H1 (cell line): ENCODE measurements around the gene ZNF565. TPM values are rescaled to one million over a fixed set of nuclear protein-coding genes. Genes with fewer than 3 reads are reported as not detected.

Source experiments
- CTCF ChIA-PET: fragments of 300-600 bp; sonication (Branson Sonifier 250); formaldehyde crosslinking; loops from one replicate; lab custom pipeline; 2021; ENCODE audit not compliant: partially characterized antibody; lab: Charles Lee
- POLR2A ChIA-PET: fragments of 300-600 bp; sonication (Branson Sonifier 250); formaldehyde crosslinking; loops from one replicate; lab custom pipeline; 2021; ENCODE audit warnings: inconsistent platforms; ENCODE audit not compliant: partially characterized antibody; lab: Charles Lee
- DNase-seq, 2 experiments: peaks; one replicate each; pipeline versions ENCODE4 v3.0.0 to v3.0.0-alpha.2; 2010 to 2022; ENCODE audit warnings: low spot score in 2 of 2, low read depth in 1 of 2, mixed read lengths in 1 of 2
- FAIRE-seq: peaks from 2 replicates; lab custom pipeline; 2011; peaks lifted over from hg19 to GRCh38; lab: Jason Lieb, UNC
- H2AFZ ChIP-seq: 2 replicates; pipeline ENCODE4 v1.8.1; 2012; ENCODE audit warnings: low read length, inconsistent platforms
- H2AK5ac ChIP-seq: 2 replicates; pipeline ENCODE4 v1.6.1; 2013; ENCODE audit warnings: low read depth, low read length
- H2BK120ac ChIP-seq: replicated peaks from 2 replicates; pipeline ENCODE3; 2013; ENCODE audit warnings: low read depth, low read length, inconsistent platforms
- H2BK12ac ChIP-seq: 2 replicates; pipeline ENCODE4 v1.6.1; 2013; ENCODE audit warnings: low read depth, low read length
- H2BK15ac ChIP-seq: 2 replicates; pipeline ENCODE4 v1.6.1; 2013; ENCODE audit warnings: low read length
- H2BK20ac ChIP-seq: 2 replicates; pipeline ENCODE4 v1.6.1; 2013; ENCODE audit warnings: low read length
- H2BK5ac ChIP-seq: 2 replicates; pipeline ENCODE4 v1.6.1; 2013; ENCODE audit warnings: low read depth, low read length
- H3K14ac ChIP-seq: 2 replicates; pipeline ENCODE4 v1.6.1; 2013; ENCODE audit warnings: inconsistent platforms; ENCODE audit not compliant: insufficient read length
- H3K18ac ChIP-seq: 2 replicates; pipeline ENCODE4 v1.6.1; 2013; ENCODE audit warnings: low read length; ENCODE audit errors: extremely low read depth
- H3K23ac ChIP-seq: 2 replicates; pipeline ENCODE4 v1.6.1; 2013; ENCODE audit warnings: inconsistent platforms; ENCODE audit not compliant: insufficient read length
- H3K23me2 ChIP-seq: 2 replicates; pipeline ENCODE4 v1.6.1; 2013; ENCODE audit warnings: low read depth, low read length
- H3K27ac ChIP-seq: 2 replicates; pipeline ENCODE4 v1.6.1; 2011; ENCODE audit warnings: low read depth, low read length, inconsistent platforms
- H3K27me3 ChIP-seq, 4 experiments: replicated peaks in 1 of 4; 1 replicate in 1 of 4; 2 replicates in 3 of 4; pipeline versions ENCODE4 v1.6.1 to v1.8.1; 2011 to 2013; ENCODE audit warnings: low read length in 3 of 4, mild to moderate bottlenecking in 3 of 4, inconsistent platforms in 2 of 4, mixed read lengths in 2 of 4, moderate library complexity in 1 of 4; ENCODE audit not compliant: control insufficient read depth in 3 of 4, insufficient read depth in 3 of 4; ENCODE audit errors: extremely low read depth in 1 of 4
- H3K36me3 ChIP-seq, 4 experiments: 2 replicates each; pipeline versions ENCODE4 v1.6.1 to v1.8.1; 2011 to 2013; ENCODE audit warnings: mild to moderate bottlenecking in 4 of 4, low read length in 3 of 4, moderate library complexity in 2 of 4, control low read depth in 1 of 4, inconsistent platforms in 1 of 4; ENCODE audit not compliant: insufficient read depth in 4 of 4, control insufficient read depth in 2 of 4
- H3K4ac ChIP-seq: replicated peaks from 2 replicates; pipeline ENCODE3; 2013; ENCODE audit warnings: low read length, low read depth, mixed read lengths, inconsistent platforms; ENCODE audit not compliant: insufficient read length
- H3K4me1 ChIP-seq, 4 experiments: replicated peaks in 1 of 4; 1 replicate in 1 of 4; 2 replicates in 3 of 4; pipeline versions ENCODE4 v1.6.1 to v1.8.1; 2011 to 2013; ENCODE audit warnings: low read length in 3 of 4, inconsistent platforms in 2 of 4, mixed read lengths in 1 of 4; ENCODE audit not compliant: insufficient read depth in 4 of 4, control insufficient read depth in 3 of 4
- H3K4me2 ChIP-seq, 2 experiments: 2 replicates each; pipeline versions ENCODE4 v1.6.1 to v1.8.1; 2011 to 2013; ENCODE audit warnings: low read depth in 2 of 2, low read length in 2 of 2, control low read depth in 1 of 2, inconsistent platforms in 1 of 2, mild to moderate bottlenecking in 1 of 2; ENCODE audit not compliant: insufficient read depth in 1 of 2
- H3K4me3 ChIP-seq, 4 experiments: fragments of 200-600, 300-600 bp in 1 of 4; sonication (generic), shearing (Covaris generic), sonication (Bioruptor Twin) in 1 of 4; 2 replicates each; pipeline versions ENCODE4 v1.5.1 to v1.8.1; 2011 to 2016; ENCODE audit warnings: low read length in 4 of 4, low read depth in 3 of 4, control low read depth in 2 of 4, inconsistent platforms in 2 of 4, mild to moderate bottlenecking in 2 of 4, mixed read lengths in 1 of 4, moderate library complexity in 1 of 4; ENCODE audit not compliant: insufficient read depth in 2 of 4; ENCODE audit errors: extremely low read depth in 1 of 4
- H3K56ac ChIP-seq: replicated peaks from 2 replicates; pipeline ENCODE3; 2013; ENCODE audit warnings: low read depth, mild to moderate bottlenecking, mixed read lengths, low read length, inconsistent platforms; ENCODE audit not compliant: insufficient read length
- H3K79me1 ChIP-seq: 2 replicates; pipeline ENCODE4 v1.6.1; 2013; ENCODE audit warnings: low read depth, low read length, control low read depth
- H3K79me2 ChIP-seq, 2 experiments: 2 replicates each; pipeline versions ENCODE4 v1.6.1 to v1.8.1; 2012 to 2013; ENCODE audit warnings: low read length in 2 of 2, mild to moderate bottlenecking in 2 of 2, inconsistent platforms in 1 of 2; ENCODE audit not compliant: insufficient read depth in 2 of 2, control insufficient read depth in 1 of 2
- H3K9ac ChIP-seq, 4 experiments: replicated peaks in 1 of 4; 1 replicate in 1 of 4; 2 replicates in 3 of 4; pipeline versions ENCODE4 v1.6.1 to v1.8.1; 2011 to 2013; ENCODE audit warnings: low read depth in 3 of 4, low read length in 3 of 4, control low read depth in 2 of 4, mild to moderate bottlenecking in 2 of 4, moderate library complexity in 2 of 4, inconsistent platforms in 1 of 4; ENCODE audit errors: extremely low read depth in 1 of 4
- H3K9me3 ChIP-seq, 2 experiments: 2 replicates each; pipeline versions ENCODE4 v1.6.1 to v1.8.1; 2012 to 2013; ENCODE audit warnings: mild to moderate bottlenecking in 2 of 2, moderate library complexity in 2 of 2, control low read depth in 1 of 2, inconsistent platforms in 1 of 2, low read depth in 1 of 2, low read length in 1 of 2, mixed read lengths in 1 of 2; ENCODE audit not compliant: insufficient read depth in 2 of 2
- H4K20me1 ChIP-seq, 2 experiments: replicated peaks in 1 of 2; 2 replicates each; pipeline versions ENCODE3 to v1.8.1; 2011 to 2013; ENCODE audit warnings: inconsistent platforms in 2 of 2, low read length in 2 of 2, mild to moderate bottlenecking in 1 of 2; ENCODE audit not compliant: insufficient read depth in 2 of 2, control insufficient read depth in 1 of 2
- H4K5ac ChIP-seq: 2 replicates; pipeline ENCODE4 v1.6.1; 2013; ENCODE audit warnings: low read length, low read depth, mixed read lengths, inconsistent platforms; ENCODE audit not compliant: insufficient read length
- H4K8ac ChIP-seq: 2 replicates; pipeline ENCODE4 v1.8.0; 2013; ENCODE audit warnings: mild to moderate bottlenecking, moderate library complexity, low read length, inconsistent platforms; ENCODE audit not compliant: insufficient read depth; ENCODE audit errors: extremely low read depth
- H4K91ac ChIP-seq: replicated peaks from 2 replicates; pipeline ENCODE3; 2013; ENCODE audit warnings: low read length, mixed read lengths, inconsistent platforms; ENCODE audit not compliant: insufficient read length
- ASH2L ChIP-seq: fragments of 200-600, 300-600 bp; sonication (generic); IDR thresholded peaks from one replicate; pipeline ENCODE4 v1.7.1; 2017; ENCODE audit warnings: low read length
- BACH1 ChIP-seq: IDR thresholded peaks from 2 replicates; pipeline ENCODE4 v1.6.1; 2012; ENCODE audit warnings: low read length, improper control_type of control experiment
- CHD1 ChIP-seq: IDR thresholded peaks from 2 replicates; pipeline ENCODE4 v1.6.1; 2012; ENCODE audit warnings: low read depth, low read length, improper control_type of control experiment
- CREB1 ChIP-seq: IDR thresholded peaks from 2 replicates; pipeline ENCODE4 v1.6.1; 2012; ENCODE audit warnings: inconsistent platforms
- EGR1 ChIP-seq: IDR thresholded peaks from 2 replicates; pipeline ENCODE4 v1.6.1; 2011; ENCODE audit warnings: low read depth, low read length, borderline replicate concordance
- PHF8 ChIP-seq: fragments of 200-600 bp; sonication (generic); conservative IDR thresholded peaks from 2 replicates; pipeline ENCODE4 v1.7.1; 2012; ENCODE audit warnings: low read depth, mild to moderate bottlenecking, inconsistent platforms, low read length, moderate library complexity
- POLR2A ChIP-seq, 2 experiments: IDR thresholded peaks; 1 replicate in 1 of 2; 2 replicates in 1 of 2; pipeline ENCODE4 v1.6.1; 2011; ENCODE audit warnings: low read depth in 2 of 2, low read length in 2 of 2, mild to moderate bottlenecking in 2 of 2; ENCODE audit errors: control extremely low read depth in 1 of 2
- POLR2AphosphoS5 ChIP-seq: IDR thresholded peaks from 2 replicates; pipeline ENCODE4 v1.6.1; 2011; ENCODE audit warnings: low read depth, low read length
- WGBS, 2 experiments: shearing (Covaris generic) in 1 of 2; methylation state at CpG; one replicate each; pipeline versions ENCODE4 v1.1.6 to v1.1.7; 2013 to 2015; ENCODE audit warnings: low lambda C conversion rate in 2 of 2, mixed read lengths in 2 of 2, inconsistent platforms in 1 of 2, low coverage in 1 of 2, missing lambda C conversion rate in 1 of 2; ENCODE audit not compliant: insufficient replicate concordance in 2 of 2, insufficient coverage in 1 of 2, insufficient read length in 1 of 2; ENCODE audit errors: extremely low coverage in 1 of 2, missing lambda C conversion rate in 1 of 2; 5-methylcytosine and 5-hydroxymethylcytosine counted together
- polyA plus RNA-seq, 7 experiments: library from polyadenylated mRNA; depleted of rRNA in 3 of 7; stranded (reverse) in 5 of 7; unstranded in 2 of 7; fragments of >200 nt in 5 of 7; fragments of 200-250 nt in 2 of 7; gene quantifications; 1 replicate in 5 of 7; 2 replicates in 1 of 7; 4 replicates in 1 of 7; pipeline versions ENCODE4 v1.2.1 to v1.2.3, GENCODE V29; 2011 to 2013; ENCODE audit warnings: missing spikeins in 2 of 7, mixed read lengths in 2 of 7
- total RNA-seq: library from RNA; stranded (reverse); fragmentation: NEBNext Ultra II Directional; extraction: Animal tissue kit (Norgen Biotek cat#: 25700); gene quantifications from 2 replicates; pipeline ENCODE4 v1.2.1, GENCODE V29; 2021

ZNF565 gene
- total and polyA plus RNA-seq, 2 of the 8 experiments (the other 6 are each of a cell fraction or from before 2014, with no cell fraction given): 0.89 to 3.1 TPM

GRCh38 chr19:36215276-36216123, 1.0 kb upstream of the ZNF565 start:
- peak overlapping the region; percentile 79 for H3K4ac ChIP-seq
- peak overlapping the region; percentile 97 to 100 (median 99) for H3K9ac ChIP-seq
- H4K5ac ChIP-seq: peak overlapping the region; percentile 81
- no peak overlapping the region for H3K14ac ChIP-seq
- H3K23ac ChIP-seq: no peak overlapping the region
- peak overlapping the region; percentile 90 for H3K56ac ChIP-seq
- H3K4me3 ChIP-seq: peak overlapping the region; percentile 85 to 92 (median 90)
- peak overlapping the region; percentile 96 for H2BK5ac ChIP-seq
- peak overlapping the region; percentile 77 for H4K91ac ChIP-seq
- no peak overlapping the region for H2BK20ac ChIP-seq
- peak overlapping the region; percentile 10; the same call in 1 of the 2 replicates for H2AFZ ChIP-seq
- CTCF ChIA-PET: interaction anchor here (0.7 to 2.0 kb wide), 3 partner anchors 18 to 334 kb away, joined by 3 to 8 read pairs (median 4); no protein-coding TSS in a partner anchor
- no peaks in the 10 kb centered on the region for H3K9me3 ChIP-seq
- H3K27me3 ChIP-seq: no peaks in the 10 kb centered on the region
- no peak overlapping the region for H2BK15ac ChIP-seq
- peak overlapping the region; percentile 5 for H2BK120ac ChIP-seq
- no peak for FAIRE-seq
- H3K27ac ChIP-seq: peak overlapping the region; percentile 97
- H4K8ac ChIP-seq: peak overlapping the region; percentile 100; the same call in 1 of the 2 replicates
- H3K18ac ChIP-seq: peak overlapping the region; percentile 79
- peaks cover 7% of the 10 kb centered on the region for H3K23me2 ChIP-seq
- peak overlapping the region; percentile 95; the same call in 1 of the 2 replicates for H2AK5ac ChIP-seq
- peaks cover 25 to 61% of the 10 kb centered on the region in 2 experiments for H3K79me2 ChIP-seq
- H4K20me1 ChIP-seq: peaks cover 0 to 2% of the 10 kb centered on the region in 2 experiments
- 1% methylated on average over 27 of the region's 27 CpGs; no CpG with 5 or more reads in 1 of the 2 experiments for WGBS, 2 experiments
- peaks cover 0 to 19% (median 1%) of the 10 kb centered on the region in 4 experiments; a peak in 3 of 8 replicates for H3K36me3 ChIP-seq
- peak overlapping the region; percentile 99 to 100 for H3K4me2 ChIP-seq
- peaks cover 0 to 6% (median 2%) of the 10 kb centered on the region in 4 experiments; a peak in 5 of 7 replicates for H3K4me1 ChIP-seq
- DNase-seq: no peak
- TF ChIP-seq CHD1 (peak; percentile 39; the same call in 1 of the 2 replicates), BACH1 (no peak), POLR2AphosphoS5 (peak; percentile 12), EGR1 (no peak), POLR2A (IDR thresholded peaks at IDR 0.05; ENCODE audit: control extremely low read depth in 1 of 2, low read depth in 2 of 2, low read length in 2 of 2) (peak; percentile 4 to 66; a peak in 2 of 3 replicates), ASH2L (peak; percentile 9), CREB1 (peak; percentile 45; the same call in 1 of the 2 replicates), PHF8 (peak; percentile 14)
- H2BK12ac ChIP-seq: peak overlapping the region; percentile 51; the same call in 1 of the 2 replicates
- POLR2A ChIA-PET: interaction anchor here (0.7 to 4.6 kb wide), 23 partner anchors 9 to 358 kb away, joined by 3 to 23 read pairs (median 8); partner anchors contain the start of genes CAPNS1, POLR2I, ZNF260 and ZNF529
- H3K79me1 ChIP-seq: peaks cover 8% of the 10 kb centered on the region
